GM21825 (cell line): ENCODE data around the gene MAT1A.
"Not testable (repeated sequence)": the region's sequence is repeated elsewhere in the genome, so short reads cannot be mapped to it uniquely, and the experiment has no call there.

ENCODE experiments used
- ATAC-seq: cut with Tn5 transposase; IDR thresholded peaks from one replicate; pipeline ENCODE4 v1.9.1; 2021; ENCODE audit warnings: mild to moderate bottlenecking, moderate library complexity; ENCODE audit not compliant: unreplicated experiment

MAT1A gene

GRCh38 chr10:80265740-80266512 lies 23.5 kb downstream of the MAT1A start:
- ATAC-seq, result no peak

- ATAC-seq, result no peak
Observed at GRCh38 chr10:80264081-80265056, 25.1 kb downstream of the MAT1A start.

- no peak for ATAC-seq
Observed at GRCh38 chr10:80261316-80262030, 28.0 kb downstream of the MAT1A start.

- no peak for ATAC-seq
Observed at GRCh38 chr10:80260295-80261243, 28.9 kb downstream of the MAT1A start.

GRCh38 chr10:80259405-80259871 lies 30.0 kb downstream of the MAT1A start:
- no peak for ATAC-seq

GRCh38 chr10:80256798-80257197 lies 32.7 kb downstream of the MAT1A start:
- not testable (repeated sequence) for ATAC-seq

- ATAC-seq, result not testable (repeated sequence)
Observed at GRCh38 chr10:80254726-80255125, 34.7 kb downstream of the MAT1A start.

GRCh38 chr10:80253963-80254271 lies 35.5 kb downstream of the MAT1A start:
- ATAC-seq, result not testable (repeated sequence)

GRCh38 chr10:80253266-80253962 lies 36.0 kb downstream of the MAT1A start:
- peak; percentile 67 for ATAC-seq

GRCh38 chr10:80252296-80252887 lies 37.1 kb downstream of the MAT1A start:
- ATAC-seq, result no peak

GRCh38 chr10:80251703-80252280 lies 37.7 kb downstream of the MAT1A start:
- not testable (repeated sequence) for ATAC-seq

- not testable (repeated sequence) for ATAC-seq
Observed at GRCh38 chr10:80250399-80250798, 39.1 kb downstream of the MAT1A start.

GRCh38 chr10:80249906-80250305 lies 39.6 kb downstream of the MAT1A start:
- not testable (repeated sequence) for ATAC-seq

- not testable (repeated sequence) for ATAC-seq
Observed at GRCh38 chr10:80247611-80248010, 41.8 kb downstream of the MAT1A start.

- ATAC-seq, result not testable (repeated sequence)
Observed at GRCh38 chr10:80244371-80244770, 45.1 kb downstream of the MAT1A start.

- ATAC-seq, result not testable (repeated sequence)
Observed at GRCh38 chr10:80242341-80242740, 47.1 kb downstream of the MAT1A start.

- not testable (repeated sequence) for ATAC-seq
Observed at GRCh38 chr10:80236457-80236856, 53.0 kb downstream of the MAT1A start.
